GM03348 (cell line): ENCODE results near the gene NEBL.
"Not testable (repeated sequence)": the region's sequence is repeated elsewhere in the genome, so short reads cannot be mapped to it uniquely, and the experiment has no call there.

Experiments used
- DNase-seq: peaks from one replicate; pipeline ENCODE4 v3.0.0; 2012; ENCODE audit warnings: low spot score

Gene NEBL

GRCh38 chr10:20897146-20897825 lies at the start of gene NEBL:
Gene NEBL, minus strand, starts transcription at chr10:20897311. Its CDS starts 106 bp downstream, at chr10:20897205.
- DNase-seq, result no peak

GRCh38 chr10:20945546-20946332 lies 48.6 kb upstream of the NEBL start:
- DNase-seq, result no peak

GRCh38 chr10:20944789-20945502 lies 47.8 kb upstream of the NEBL start:
- DNase-seq, result no peak

- DNase-seq, result not testable (repeated sequence)
Observed at GRCh38 chr10:20939414-20939813, 42.3 kb upstream of the NEBL start.

- no peak for DNase-seq
Observed at GRCh38 chr10:20936396-20936795, 39.3 kb upstream of the NEBL start.

- DNase-seq, result no peak
Observed at GRCh38 chr10:20935931-20936330, 38.8 kb upstream of the NEBL start.

- DNase-seq, result no peak
Observed at GRCh38 chr10:20935301-20935700, 38.2 kb upstream of the NEBL start.

GRCh38 chr10:20933705-20934104 lies 36.6 kb upstream of the NEBL start:
- DNase-seq, result no peak

GRCh38 chr10:20932606-20933126 lies 35.6 kb upstream of the NEBL start:
- DNase-seq, result no peak

- DNase-seq, result no peak
Observed at GRCh38 chr10:20931156-20931795, 34.2 kb upstream of the NEBL start.

- DNase-seq, result no peak
Observed at GRCh38 chr10:20927456-20927855, 30.3 kb upstream of the NEBL start.

- no peak for DNase-seq
Observed at GRCh38 chr10:20922451-20922850, 25.3 kb upstream of the NEBL start.

GRCh38 chr10:20922033-20922432 lies 24.9 kb upstream of the NEBL start:
- no peak for DNase-seq

GRCh38 chr10:20920061-20920460 lies 22.9 kb upstream of the NEBL start:
- no peak for DNase-seq

- no peak for DNase-seq
Observed at GRCh38 chr10:20919481-20919880, 22.4 kb upstream of the NEBL start.

GRCh38 chr10:20916976-20917375 lies 19.9 kb upstream of the NEBL start:
- DNase-seq, result no peak

- no peak for DNase-seq
Observed at GRCh38 chr10:20912969-20913368, 15.9 kb upstream of the NEBL start.

- no peak for DNase-seq
Observed at GRCh38 chr10:20911626-20912025, 14.5 kb upstream of the NEBL start.

GRCh38 chr10:20909801-20910200 lies 12.7 kb upstream of the NEBL start:
- DNase-seq, result no peak

GRCh38 chr10:20908391-20908790 lies 11.3 kb upstream of the NEBL start:
- DNase-seq, result no peak

- no peak for DNase-seq
Observed at GRCh38 chr10:20903635-20904390, 6.7 kb upstream of the NEBL start.
